Measurements from ENCODE around the gene GASK1B. TPM values are rescaled to one million over a fixed set of nuclear protein-coding genes. Genes with fewer than 3 reads are reported as not detected.

GASK1B gene
- total RNA-seq, 1 experiment from 2014 or later, result 83.1 TPM

DNA sequence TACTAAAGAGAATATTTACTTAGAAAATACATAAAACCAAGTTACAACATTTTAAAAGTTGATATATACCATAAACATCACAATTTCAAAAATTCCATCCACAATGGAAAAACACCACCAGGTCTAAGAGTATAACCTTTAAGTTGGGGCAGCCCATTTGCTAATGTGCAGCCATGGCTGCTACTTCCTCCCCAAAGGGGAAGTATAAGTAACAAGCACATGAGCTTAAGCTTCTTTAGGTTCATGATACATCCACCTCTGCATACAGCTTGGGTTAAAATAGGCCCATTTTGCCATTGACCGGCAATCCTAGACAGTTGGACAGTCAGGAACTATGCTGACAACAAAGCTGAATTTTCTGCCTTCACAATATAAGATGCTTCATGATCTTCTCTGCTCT, 16.6 kb upstream of the GASK1B start:
- no peak for DNase-seq (ENCODE audit: extremely low read depth, low read depth)

DNA sequence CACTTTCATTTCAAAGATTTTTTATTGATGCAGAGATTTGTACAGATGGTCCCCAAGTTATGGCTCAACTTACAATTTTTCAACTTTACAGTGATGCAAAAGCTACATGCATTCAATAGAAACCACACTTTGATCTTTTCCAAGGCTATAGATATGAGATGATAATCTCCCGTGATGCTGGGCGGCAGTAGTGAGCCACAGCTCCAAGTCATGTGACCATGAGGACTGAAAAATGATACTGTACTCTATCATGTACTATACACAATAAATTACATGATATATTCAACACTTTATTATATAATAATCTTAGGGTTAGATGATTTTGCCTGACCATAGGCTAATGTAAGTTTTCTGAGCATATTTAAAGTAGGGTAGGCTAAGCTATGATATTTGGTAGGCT, 14.0 kb upstream of the GASK1B start:
- DNase-seq (ENCODE audit: extremely low read depth, low read depth), result no peak

DNA sequence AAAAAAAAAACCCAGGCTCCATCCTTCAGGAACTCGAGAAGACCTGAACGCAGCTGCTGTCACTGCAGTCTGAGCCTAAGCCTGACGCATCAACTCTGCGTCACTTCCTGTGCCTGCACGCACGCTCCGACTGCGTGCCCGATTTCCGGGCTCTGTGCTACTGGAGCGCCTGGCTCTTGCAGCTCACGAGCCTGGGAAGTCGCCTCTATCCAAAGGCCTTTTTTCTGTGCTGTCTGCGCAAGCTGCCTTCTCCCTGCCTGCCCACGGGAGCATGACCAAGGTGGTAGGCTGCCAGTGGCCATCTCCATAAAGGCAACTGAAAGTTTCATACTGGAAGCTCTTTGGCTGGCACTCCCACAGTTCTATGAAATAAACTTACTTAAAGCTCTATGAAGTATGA, 9.9 kb upstream of the GASK1B start:
- no peak for DNase-seq (ENCODE audit: extremely low read depth, low read depth)

DNA sequence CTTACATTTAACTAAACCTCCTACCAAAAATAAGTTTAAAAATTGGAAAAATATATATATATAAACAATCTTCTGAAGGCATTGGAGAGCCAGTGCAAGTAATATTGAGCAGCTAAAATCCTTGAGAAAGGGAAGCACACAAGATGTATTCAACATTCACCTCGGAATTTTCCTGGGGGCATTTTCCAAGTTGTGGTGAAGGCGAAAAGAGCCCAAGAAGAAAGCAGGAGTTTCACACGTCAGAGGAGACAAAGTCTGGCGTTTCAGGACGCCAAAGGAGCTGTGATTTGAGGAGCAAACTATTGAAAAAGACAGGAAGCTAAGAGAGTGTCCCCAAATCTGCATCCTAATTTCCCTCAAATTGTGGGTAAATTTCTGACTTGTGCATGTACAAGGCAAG, 9.1 kb upstream of the GASK1B start:
- no peak for DNase-seq (ENCODE audit: extremely low read depth, low read depth)

DNA sequence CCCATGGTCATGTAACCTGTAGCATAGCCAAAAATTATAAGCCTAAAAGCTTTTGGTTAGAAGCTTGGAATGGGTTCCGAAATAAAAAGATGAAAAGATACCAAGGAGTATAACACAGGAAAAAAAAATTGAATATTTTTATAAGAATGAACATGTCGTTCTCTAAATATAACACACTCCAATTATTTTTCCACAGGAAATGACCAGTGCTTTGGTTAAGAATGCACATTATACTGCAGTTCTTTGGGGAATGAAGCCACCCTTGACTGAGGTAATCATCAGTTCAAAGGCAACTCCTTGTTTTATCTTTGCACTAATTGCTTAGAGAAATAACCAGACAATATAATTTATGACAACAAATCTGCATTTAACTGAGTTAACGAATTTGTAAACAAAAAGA, 6.6 kb upstream of the GASK1B start:
- DNase-seq (ENCODE audit: extremely low read depth, low read depth), result no peak

DNA sequence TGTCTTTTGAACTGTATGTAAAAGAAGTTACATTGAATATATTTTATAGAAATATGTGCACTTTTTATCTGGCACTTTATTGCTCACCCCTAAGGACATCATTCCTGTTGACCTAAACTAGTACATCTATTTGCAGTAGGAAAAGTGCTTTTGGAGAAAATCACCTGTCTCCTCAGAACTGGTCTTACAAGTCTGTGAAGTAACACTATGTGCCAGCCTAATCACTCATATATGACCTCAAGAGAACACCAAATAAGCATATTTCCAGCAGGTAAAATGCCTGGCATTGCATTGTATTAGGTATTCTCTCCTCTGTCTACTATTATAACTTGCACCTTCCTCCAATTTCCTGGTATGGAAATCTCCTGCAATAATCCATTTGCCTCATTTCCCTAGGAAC, 4.0 kb upstream of the GASK1B start:
- no peak for DNase-seq (ENCODE audit: extremely low read depth, low read depth)

DNA sequence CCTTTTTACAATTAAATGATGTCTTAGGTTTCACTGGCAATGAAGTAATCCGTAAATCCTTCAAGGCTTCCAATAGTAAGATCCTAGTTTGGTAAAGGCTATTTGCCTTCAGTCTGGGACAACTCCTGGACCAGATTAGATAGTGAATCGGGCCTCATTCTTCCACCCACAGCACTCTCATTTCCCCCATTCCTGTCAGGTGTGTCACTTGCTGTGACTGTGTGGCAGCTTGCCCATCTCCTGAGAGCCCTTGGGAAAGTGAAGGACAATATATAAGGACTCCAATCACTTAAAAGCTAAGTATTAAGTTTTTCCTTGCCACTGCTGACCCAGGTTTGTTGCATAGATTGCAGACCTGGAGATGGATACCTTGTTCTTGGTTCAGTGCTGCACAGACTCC, 3.3 kb upstream of the GASK1B start:
- no peak for DNase-seq (ENCODE audit: extremely low read depth, low read depth)

DNA sequence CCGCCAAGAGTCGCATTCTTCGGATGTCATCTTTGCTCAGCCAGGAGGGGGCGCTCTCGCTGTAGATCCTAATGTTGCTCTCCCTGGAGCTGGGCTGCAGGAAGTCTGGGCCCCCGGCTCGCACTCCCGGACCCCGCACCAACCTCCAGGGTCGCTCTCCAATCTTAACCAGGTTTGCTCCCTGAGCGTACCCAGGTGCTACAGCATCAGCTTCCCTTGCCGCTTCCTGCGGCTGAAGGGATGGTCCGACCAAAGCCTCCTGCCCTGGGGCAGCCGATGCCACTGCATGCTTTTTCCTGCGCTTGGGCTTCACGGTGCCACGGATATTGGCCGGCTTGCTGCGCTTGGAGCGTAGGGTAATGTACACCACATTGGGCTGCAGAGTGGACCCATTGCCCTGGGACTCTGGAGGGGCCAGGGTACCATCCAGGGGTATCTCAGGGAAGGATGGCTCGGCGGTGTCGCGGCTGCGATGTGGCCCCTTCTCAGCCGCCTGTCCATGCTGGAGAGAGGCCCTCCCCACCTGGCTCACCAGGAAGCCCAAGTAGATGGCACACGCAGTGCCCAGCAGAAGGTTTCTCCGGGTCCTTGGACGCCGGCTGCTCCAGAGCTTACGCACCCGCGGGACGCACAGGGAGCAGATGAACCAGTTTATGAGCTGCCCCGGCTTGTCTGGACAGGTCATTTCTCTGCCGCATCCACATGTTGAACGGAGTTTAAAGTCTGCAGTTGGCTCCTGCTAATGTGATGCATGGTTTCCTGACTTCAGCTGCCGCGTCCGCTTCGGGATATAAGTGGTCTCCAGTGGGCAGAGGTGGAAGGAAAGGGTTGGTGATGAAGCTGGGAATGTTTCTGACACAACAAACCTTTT, 1.9 kb downstream of the GASK1B start:
- no peak for DNase-seq (ENCODE audit: extremely low read depth, low read depth)

DNA sequence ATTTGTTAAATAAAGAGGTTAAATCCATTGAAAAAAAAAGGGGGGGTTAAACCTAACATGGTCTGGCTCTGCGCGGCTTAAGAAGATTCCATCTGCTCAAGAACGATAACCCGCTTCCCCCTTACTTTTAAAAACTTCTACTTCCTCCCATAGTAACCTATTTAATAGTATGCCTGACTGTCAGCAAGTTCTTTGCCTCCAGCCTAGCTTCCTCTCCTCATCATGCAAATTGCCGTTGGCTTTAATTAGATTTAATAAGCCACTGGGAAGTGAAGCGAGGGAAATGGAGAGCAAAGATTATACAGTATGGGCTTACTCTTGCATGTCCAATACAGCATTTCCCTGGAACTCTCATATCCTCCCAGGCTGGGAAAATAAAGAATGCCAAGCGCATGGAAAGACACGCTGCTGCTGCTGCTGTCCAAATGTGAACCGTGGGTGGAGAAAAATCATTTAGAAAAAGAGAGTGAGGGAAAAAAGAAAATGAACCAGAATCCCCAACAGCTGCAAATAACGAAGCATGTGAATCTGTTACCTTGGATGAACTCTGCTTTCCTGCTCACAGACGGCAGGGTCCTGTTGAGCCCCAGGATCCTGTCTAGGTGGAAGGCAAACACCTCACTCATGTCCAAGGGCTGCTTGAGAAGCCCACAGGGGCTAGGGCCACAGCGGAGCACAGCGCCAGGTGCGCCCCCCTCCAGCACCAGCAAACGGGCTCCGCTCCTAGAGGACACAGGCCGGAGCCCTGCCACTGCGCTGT, 2.7 kb downstream of the GASK1B start:
- DNase-seq (ENCODE audit: extremely low read depth, low read depth), result no peak

DNA sequence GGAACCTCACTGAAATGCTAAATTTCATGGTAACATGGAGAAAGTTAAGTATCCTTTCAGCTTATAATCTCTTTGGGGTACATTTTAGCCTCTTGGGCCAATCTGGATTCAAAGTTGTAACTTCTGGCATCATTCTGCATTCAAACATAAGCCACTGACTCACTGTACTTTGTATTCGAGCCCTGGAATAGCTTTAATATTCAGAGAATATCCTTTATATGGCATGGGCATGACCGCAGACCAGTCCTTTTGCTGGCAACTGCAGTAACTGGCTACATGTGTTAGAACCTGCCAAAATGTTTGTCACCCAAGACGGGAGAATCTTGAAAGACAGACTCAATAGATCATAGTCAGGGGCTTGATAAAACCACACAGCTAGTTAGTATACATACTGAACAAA, 3.3 kb downstream of the GASK1B start:
- no peak for DNase-seq (ENCODE audit: extremely low read depth, low read depth)

DNA sequence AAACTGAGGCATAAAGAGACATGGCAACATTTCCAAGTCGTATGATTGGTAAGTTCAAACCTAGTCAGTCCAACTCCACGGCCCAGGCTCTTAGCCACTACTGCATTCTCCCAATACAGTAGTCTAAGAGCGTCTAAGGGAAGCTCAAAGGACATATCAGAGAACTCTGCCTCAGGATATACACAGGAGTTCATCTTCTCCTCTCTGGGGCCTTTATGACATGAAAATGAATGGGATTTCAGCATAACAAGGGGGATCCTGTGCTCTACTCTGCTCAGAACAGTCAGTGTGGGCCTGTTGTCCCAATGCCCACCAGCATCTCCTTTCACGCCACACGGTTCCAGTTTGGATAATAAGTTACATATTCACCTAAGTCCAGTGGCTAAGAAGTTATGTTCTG, 4.2 kb downstream of the GASK1B start:
- no peak for DNase-seq (ENCODE audit: extremely low read depth, low read depth)

DNA sequence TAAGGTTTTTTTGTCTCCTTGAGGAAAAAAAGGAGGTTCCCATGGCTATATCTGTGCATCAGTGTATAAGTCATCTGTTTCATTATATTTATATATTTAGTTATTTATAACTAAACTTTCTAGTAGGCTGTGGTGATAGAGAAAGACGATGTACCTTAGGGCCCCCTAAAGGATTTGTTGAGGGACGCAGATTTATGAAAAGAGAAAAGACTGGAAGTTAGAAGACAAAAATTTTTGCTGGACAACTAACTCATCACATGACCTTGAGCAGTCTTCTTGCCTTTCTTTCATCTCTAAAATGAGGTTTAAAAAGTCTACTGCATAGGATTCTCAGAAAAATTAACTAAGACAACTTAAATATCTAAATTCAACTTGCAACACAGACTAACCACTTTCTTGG, 6.1 kb downstream of the GASK1B start:
- DNase-seq (ENCODE audit: extremely low read depth, low read depth), result no peak

DNA sequence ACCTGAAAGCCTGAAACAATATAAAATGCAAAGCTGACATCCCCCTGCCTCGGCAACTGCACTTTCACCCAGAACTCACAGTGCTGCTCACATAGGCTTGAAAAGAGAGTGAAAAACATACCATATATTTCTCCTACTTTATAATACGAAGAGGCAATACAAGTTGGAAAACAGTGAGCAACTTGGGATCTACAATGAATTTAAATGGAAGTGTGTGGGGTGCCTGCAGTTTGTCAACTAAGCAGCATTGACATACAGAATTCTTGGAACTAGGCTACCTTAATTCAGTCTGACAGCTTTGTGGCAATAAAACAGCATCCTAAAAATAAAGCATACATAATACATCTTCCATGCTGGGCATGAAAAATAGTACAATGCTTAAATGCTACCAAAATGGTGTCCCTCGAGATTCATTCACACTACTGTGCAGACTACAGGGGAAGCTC, 8.0 kb downstream of the GASK1B start:
- no peak for DNase-seq (ENCODE audit: extremely low read depth, low read depth)

DNA sequence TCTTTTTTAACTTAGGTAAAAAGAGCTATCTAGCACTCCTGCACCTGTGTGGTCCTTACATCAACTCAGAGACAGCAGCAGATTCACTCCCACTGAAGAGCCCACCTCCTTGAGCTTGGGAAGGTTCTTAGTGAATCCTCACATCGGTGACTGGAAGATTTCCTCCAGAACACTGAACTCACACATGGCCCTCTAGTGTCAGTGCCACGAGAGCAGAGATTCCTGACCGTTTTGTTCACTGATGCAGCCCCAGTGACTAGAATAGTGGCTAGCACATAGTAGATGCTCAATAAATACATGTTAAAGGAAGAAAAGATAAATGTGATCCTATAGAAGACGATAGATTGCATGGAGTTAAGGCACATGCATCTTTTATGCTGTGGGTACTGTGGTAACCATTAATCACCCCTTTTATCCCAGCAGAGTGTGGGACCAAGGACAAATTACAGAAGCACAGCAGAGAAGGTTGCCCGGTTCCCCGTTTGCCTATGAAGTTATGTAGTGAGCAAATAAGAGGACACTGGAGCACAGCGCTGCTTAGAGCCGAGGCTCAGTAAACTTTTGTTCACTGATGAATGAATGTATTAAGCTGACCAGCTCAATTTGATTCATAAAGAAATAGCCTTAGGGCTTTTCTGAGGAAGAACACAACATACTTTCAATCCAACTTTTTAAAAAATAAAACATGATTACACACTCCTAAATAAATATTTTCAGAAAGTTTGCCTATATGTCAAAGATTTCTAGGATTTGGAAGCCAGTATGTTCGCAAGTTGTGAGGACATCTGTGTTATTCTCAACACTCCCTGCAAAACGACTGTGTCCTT, 8.7 kb downstream of the GASK1B start:
- no peak for DNase-seq (ENCODE audit: extremely low read depth, low read depth)

DNA sequence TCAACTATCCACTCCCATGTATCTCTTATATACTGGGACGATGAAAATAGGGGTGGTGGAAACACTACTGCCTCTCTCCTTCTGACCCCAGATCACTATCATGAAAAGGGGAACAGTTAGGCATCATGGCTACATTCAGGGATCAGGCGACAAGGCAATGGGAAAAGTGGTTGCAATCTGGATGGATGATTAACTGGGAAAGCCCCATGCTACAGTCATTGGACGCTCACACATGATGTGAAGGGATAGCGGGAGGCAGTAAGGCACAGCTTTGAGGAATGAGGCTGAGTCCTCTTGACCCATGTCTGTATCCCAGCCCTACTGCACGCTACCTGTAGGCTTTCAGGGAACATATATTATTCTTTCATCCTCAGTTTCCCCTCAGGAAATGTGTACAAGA, 10.2 kb downstream of the GASK1B start:
- no peak for DNase-seq (ENCODE audit: extremely low read depth, low read depth)

DNA sequence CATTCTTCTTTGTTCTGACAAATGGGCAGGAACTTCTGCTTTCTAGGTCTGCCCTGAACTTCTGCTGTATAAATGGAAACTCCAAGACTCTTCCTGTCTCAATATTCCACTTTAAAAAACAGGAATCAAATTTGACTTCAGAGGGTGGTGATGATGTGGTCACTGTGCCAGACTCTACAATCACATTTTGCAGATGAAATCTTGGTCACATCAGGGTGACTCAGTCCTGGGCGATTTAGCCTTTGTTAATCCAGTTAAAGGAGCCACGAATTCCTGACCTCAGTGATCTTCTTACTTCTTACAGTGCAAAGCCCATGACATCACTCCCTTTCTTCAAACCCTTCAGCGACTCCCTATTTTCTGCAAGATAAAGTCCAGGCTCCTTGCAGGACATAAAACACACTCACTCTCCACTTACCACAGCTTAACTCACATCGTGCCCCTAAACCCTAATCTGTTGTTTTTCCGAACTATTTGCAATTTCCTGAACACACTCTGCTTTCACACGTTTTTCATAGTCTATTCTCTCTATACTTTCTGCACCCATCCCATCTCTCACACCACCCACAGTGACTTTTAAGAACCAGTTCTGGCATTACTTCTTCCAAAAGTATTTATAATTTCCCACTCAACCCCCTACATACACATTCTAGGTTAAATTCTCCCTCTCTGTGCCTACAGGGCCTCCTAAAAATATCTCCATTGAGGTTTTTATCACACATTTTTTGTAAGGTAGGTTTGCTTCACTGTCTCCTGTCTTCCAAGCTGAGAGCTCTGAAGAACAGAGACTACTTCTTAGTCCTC, 11.1 kb downstream of the GASK1B start:
- peak; percentile 84 for DNase-seq (ENCODE audit: extremely low read depth, low read depth)

DNA sequence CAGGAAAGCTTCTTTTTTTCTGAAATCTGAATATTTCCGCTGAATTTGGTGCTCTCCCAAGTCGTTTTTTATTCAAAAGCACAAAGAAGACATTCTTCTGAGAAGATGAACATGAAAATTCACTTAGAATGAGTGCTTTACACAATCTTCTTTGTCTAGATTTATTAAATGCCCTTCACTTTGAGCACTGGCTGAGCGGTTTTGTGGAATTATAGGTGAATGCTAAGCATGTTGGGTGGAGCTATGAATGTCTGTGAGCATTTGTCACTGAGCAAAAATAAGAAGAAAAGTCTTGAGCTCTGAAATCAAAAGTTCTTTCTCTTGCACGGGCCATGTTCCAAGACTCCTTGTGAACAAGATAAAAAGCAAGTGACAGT, 13.1 kb downstream of the GASK1B start:
- no peak for DNase-seq (ENCODE audit: extremely low read depth, low read depth)

DNA sequence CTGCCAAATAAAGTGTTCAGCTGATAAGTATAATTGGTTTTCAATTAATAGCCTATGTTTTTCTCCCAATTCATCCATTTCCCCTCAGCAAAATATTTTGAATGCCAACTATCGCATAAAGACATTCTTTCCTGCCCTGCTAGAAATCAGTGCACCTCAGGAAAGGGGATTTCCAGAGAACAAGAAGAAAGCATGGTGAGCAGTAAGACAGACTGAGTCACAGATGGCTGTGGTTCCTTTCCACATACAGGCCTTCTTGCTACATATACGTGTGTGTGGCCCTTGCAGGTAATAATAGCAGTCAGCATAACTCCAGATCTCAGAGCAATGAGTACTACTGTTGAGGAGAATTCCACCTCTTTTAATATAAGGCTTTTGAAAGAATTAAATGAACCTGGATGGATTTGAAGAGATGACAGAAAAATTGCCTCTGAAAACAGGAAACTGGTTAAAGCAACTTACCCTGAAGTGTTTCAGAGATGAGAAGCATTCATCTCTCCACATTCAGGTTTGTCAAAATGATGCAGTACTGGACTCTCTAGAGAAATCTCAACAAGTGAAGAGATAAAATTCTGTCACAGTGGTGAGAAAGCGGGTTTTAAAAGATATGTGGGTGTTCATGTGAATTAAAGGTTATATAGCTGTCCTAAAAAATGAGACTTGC, 13.6 kb downstream of the GASK1B start:
- no peak for DNase-seq (ENCODE audit: extremely low read depth, low read depth)

DNA sequence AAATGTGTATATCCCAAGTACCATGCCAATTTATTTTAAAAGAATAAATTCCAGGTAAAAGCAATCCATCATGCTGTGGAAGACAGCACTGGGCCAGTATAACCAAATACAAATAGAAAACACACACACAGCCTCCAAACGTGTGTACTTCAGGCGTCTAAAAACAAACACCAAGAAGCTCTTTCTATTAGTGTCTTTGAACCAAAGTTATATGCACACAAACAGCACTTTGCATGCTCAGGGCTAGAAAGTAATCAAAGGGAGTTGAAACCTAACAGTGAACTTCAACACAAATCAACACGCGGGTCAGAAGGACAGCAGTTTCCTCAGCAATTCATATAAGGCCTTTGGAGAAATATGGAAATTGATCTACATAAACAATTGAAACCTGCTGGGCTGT, 15.4 kb downstream of the GASK1B start:
- no peak for DNase-seq (ENCODE audit: extremely low read depth, low read depth)

All from NCI-H460 (cell line).